ENCODE measurements around the gene DEPDC4.

- TF ChIP-seq POLR2A (IDR thresholded peaks at IDR 0.05) (no peak), POLR2AphosphoS5 (IDR thresholded peaks at IDR 0.05) (no peak), CTCF (IDR thresholded peaks at IDR 0.05) (no peak)
These were observed 22.2 kb upstream of the DEPDC4 start for GRCh38 chr12:100289038-100289437.
